Activated T-cell treated with anti-CD3 and anti-CD28 coated beads for 1 hour (primary cell): ENCODE data around the gene CUL4A.
"Not testable (repeated sequence)": the region's sequence is repeated elsewhere in the genome, so short reads cannot be mapped to it uniquely, and the experiment has no call there.

Source experiments
- DNase-seq: peaks from one replicate; pipeline ENCODE4 v3.0.0-alpha.2; 2020; ENCODE audit warnings: low read depth

Gene CUL4A

GRCh38 chr13:113239986-113240385, 30.6 kb downstream of the CUL4A start:
- no peak for DNase-seq

GRCh38 chr13:113241623-113242022, 32.2 kb downstream of the CUL4A start:
- DNase-seq: not testable (repeated sequence)

GRCh38 chr13:113243847-113244246, 34.4 kb downstream of the CUL4A start:
- DNase-seq: no peak

DNA sequence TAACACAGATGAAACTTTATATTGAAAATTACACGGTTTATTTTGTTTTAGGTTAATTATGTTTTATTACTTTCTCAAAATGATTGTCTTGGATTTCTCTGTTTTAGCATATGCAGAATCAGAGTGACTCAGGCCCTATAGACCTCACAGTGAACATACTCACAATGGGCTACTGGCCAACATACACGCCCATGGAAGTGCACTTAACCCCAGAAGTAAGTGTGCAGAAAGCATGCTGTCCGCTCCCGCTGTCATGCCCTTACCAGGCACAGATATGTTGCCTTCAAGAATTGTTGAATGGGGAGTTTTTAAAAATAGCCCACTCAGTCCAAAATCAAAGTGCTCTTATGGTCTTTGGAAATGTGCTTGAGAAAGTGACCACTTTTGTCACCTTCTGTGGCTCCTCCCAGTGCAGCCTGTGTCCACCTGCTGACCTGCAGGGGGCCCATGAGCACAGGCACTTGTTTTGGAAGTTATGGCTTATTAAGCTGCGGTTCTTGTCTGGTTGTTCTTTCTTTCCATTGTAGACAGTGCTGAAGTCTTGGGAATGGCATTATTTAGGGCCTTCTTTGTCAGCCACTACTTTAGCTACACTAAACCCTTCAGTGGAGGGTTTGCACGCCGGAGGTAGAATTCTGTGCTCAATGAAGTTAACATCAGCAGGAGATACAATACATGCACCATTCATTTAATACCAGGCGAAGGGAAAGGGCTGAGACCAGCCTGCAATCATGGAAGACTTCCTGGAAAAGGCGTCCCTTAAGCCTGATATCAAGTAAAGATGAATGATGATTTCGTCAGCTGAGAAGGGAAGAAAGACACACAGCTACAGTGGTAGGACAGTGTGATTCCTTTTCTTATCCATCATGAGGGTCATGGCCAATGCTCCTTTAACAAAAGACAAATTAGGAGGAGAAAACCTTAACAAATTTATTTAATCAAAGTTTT, 36.7 kb downstream of the CUL4A start:
- DNase-seq: no peak

- no peak for DNase-seq
Measured at GRCh38 chr13:113252516-113253095, 43.2 kb downstream of the CUL4A start.

- not testable (repeated sequence) for DNase-seq
Measured at GRCh38 chr13:113257908-113258307, 48.5 kb downstream of the CUL4A start.

DNA sequence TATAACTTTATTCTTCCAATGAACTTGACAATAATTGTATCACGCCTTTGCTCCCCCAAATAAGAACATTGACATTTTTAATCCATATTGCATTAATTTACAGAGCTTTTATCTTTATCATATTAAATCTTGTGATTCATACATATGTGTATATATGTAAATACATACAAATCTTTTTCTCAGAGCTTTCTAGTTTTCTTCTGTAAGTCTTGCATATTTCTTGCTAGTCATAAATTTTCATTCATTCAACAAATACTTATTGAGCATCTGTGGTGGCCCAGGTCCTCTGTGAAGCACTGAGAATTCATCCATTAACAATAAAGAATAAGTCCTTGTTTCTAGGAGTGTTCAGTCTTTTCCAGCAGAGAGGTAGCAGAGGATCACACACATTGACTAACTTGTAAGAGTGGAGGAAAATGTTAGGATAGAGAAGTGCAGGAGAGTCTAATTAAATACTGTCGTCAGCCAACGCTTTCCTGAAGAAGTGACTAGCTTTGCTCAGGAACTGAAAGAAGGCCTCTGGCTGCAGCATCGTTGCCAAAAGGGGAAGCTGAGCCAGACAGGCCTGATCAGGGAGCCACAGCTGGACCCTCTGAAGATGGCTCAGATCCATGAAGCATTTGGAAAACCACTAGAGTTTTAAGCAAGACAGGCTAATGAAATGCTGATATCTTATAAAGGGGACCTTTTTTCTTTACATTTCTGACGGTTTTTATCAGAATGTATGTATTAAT, 49.1 kb downstream of the CUL4A start:
- no peak for DNase-seq

DNA sequence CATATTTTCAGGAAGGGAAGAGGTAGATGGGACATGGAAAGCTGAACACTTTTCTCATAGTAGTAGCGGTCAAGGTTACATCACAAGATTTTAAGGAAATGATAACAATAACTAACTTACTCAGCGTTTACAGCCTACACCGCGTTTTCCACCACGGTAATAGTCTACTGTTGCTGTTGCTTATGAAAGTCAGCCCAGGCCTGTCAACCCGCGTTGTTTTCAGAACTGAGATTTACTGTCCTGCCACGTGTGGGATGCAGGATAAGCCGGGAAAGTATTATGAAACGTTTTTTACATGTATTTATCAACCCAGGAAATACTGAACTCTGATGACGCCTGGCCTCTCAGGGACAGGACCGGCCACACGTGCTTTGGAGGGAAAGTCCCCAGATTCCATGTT, 51.6 kb downstream of the CUL4A start:
- DNase-seq: no peak

DNA sequence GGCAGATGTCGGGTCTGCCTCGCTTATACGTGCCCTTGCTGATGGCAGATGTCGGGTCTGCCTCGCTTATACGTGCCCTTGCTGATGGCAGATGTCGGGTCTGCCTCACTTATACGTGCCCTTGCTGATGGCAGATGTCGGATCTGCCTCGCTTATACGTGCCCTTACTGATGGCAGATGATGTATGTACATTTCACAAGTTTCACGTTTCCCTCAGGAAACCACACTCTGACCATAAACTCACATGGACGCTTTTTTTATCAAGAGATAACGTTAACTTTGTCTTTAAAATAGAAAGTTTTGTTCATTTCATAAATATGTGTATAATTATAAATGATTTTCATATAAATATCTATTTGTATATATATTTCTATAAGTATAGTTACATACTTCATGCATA, 53.6 kb downstream of the CUL4A start:
- not testable (repeated sequence) for DNase-seq

DNA sequence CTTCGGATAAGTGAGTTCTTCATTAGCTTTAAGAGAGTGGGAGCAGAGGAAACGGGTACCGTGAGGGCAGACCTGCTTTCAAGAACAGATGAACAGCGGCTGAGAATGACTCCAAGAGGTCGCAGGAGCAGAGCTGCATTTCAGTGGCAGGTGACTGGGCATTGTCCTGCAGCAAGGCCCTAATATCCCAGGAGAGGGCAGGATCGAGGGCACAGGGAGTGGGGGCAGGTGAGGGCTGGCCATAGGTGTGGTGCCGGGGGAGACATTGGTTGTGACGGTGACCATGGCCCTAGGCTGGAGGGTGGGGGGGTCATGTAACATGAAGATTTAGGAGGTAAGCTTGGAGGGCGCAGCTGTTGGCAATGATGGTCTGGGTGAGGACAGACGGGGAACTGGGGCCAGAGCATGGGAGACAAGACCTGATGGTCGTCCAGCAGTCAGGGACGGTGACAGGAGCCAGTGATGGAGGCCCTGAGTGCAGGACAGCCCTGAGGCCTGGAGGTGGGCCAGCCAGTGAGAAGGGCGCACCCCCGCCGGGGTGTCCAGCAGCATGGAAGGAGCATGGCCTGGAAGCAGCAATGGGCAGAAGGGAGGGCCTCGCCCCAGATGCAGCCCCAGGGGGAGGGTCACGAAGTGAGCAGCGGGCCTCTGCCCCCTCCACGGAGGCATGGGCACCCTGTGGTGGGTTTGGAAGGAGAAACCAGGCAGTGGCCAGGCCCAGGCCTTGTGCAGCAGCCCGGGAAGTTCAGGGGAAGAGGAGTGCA, 58.4 kb downstream of the CUL4A start:
- no peak for DNase-seq

DNA sequence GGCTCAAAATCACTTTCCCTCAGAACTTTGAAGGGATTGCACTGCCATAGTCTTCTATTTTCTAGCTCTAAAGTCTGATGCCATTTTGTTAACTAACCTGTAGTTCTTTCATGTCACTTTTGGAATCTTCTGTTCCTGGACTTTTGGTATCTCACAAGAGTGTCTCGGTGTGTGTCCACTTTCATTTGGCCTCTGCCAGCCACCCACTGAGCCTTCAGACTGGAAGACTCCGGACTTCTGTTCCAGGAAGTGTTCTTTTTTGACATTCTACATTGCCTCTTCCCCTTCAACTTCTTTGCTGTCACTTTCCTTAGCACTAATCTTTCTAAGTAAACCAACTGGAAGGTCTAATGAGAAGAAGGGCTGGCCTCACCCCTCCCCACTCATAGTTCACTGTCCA, 62.6 kb downstream of the CUL4A start:
- no peak for DNase-seq

- no peak for DNase-seq
Measured at GRCh38 chr13:113272701-113273181, 63.3 kb downstream of the CUL4A start.

DNA sequence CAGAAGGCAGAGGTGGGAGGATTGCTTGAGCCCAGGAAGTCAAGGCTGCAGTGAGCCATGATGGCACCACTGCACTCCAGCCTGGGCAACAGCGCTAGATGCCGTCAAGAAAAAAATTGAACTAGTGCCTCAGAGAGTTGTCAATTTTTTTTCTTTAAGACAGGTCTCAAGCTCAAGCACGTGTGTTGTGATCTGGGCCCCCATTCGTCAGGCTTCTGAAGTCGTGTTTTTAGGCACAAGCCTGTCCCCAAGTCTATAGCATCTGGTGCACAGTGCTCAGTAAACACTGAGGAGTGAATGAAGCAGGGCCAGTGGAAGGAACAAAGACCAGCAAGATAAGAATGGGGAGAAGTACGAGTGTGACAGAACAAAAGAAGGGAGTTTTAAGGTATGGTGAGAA, 63.9 kb downstream of the CUL4A start:
- no peak for DNase-seq

GRCh38 chr13:113273851-113274590, 64.6 kb downstream of the CUL4A start:
- DNase-seq: no peak

- no peak for DNase-seq
Measured at GRCh38 chr13:113274721-113275120, 65.3 kb downstream of the CUL4A start.

GRCh38 chr13:113275387-113275786, 66.0 kb downstream of the CUL4A start:
- no peak for DNase-seq

GRCh38 chr13:113280126-113280525, 70.7 kb downstream of the CUL4A start:
- no peak for DNase-seq

DNA sequence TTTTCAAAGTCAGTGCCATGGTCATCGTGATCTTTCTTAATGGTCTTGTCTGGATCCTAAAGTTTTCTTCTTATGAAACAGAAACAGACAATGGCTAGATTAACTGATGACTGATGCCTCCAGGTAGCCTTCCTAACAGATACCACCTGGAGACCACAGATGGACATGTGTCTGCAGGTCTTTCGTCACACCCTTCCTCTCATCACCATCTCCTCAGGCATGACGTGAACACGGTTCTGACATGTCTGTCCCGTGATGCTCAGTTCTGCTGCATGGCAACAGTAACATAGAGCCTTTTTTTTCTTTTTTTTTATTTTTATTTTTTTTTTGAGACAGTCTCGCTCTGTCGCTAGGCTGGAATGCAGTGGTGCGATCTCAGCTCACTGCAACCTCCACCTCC, 74.5 kb downstream of the CUL4A start:
- DNase-seq: no peak

- no peak for DNase-seq
Measured at GRCh38 chr13:113288880-113289279, 79.5 kb downstream of the CUL4A start.

- DNase-seq: no peak
Measured at GRCh38 chr13:113291129-113291528, 81.7 kb downstream of the CUL4A start.
